SKM-1 treated with dmso at 0.1 percent for 144 hours (cell line): ENCODE results near the gene RELN.
"Not testable (repeated sequence)": the region's sequence is repeated elsewhere in the genome, so short reads cannot be mapped to it uniquely, and the experiment has no call there.

Source experiments
- DNase-seq: peaks from one replicate; lab custom pipeline; 2025; ENCODE audit not compliant: unreplicated experiment; lab: John Stamatoyannopoulos, UW

The RELN gene

GRCh38 chr7:103532955-103533354 is 456.5 kb downstream of the RELN start:
- no peak for DNase-seq

GRCh38 chr7:103528152-103528551 is 461.3 kb downstream of the RELN start:
- no peak for DNase-seq

- no peak for DNase-seq
These were observed 463.5 kb downstream of the RELN start for GRCh38 chr7:103525937-103526336.

GRCh38 chr7:103524042-103524907 is 465.2 kb downstream of the RELN start:
- DNase-seq, result peak; percentile 8

GRCh38 chr7:103521937-103522336 is 467.5 kb downstream of the RELN start:
- no peak for DNase-seq

GRCh38 chr7:103504505-103505135 is 484.8 kb downstream of the RELN start:
- no peak for DNase-seq

- no peak for DNase-seq
These were observed 488.3 kb downstream of the RELN start for GRCh38 chr7:103501206-103501605.

GRCh38 chr7:103499976-103500375 is 489.5 kb downstream of the RELN start:
- no peak for DNase-seq

GRCh38 chr7:103487419-103487818 is 502.0 kb downstream of the RELN start:
- DNase-seq, result no peak

GRCh38 chr7:103486873-103487272 is 502.6 kb downstream of the RELN start:
- DNase-seq, result not testable (repeated sequence)

GRCh38 chr7:103480771-103481170 is 508.7 kb downstream of the RELN start:
- no peak for DNase-seq

GRCh38 chr7:103474956-103475355 is 514.5 kb downstream of the RELN start:
- no peak for DNase-seq

- DNase-seq, result no peak
These were observed 520.1 kb downstream of the RELN start for GRCh38 chr7:103469095-103469948.

GRCh38 chr7:103466814-103467213 is 522.6 kb downstream of the RELN start:
- DNase-seq, result no peak

- DNase-seq, result no peak
These were observed 527.1 kb downstream of the RELN start for GRCh38 chr7:103462358-103462757.

GRCh38 chr7:103447073-103447960 is 542.1 kb downstream of the RELN start:
- DNase-seq, result peak; percentile 13

- DNase-seq, result no peak
These were observed 543.4 kb downstream of the RELN start, which contains the start of gene SLC26A5 for GRCh38 chr7:103446049-103446520. SLC26A5 (minus strand) TSS chr7:103446207; CDS start chr7:103421514, 24,693 bp downstream.

- no peak for DNase-seq
These were observed 544.0 kb downstream of the RELN start for GRCh38 chr7:103445228-103446048.

GRCh38 chr7:103439661-103440060 is 549.8 kb downstream of the RELN start:
- DNase-seq, result no peak
